ENCODE results near the gene ASTN2.

Gene ASTN2

GRCh38 chr9:117249799-117250198, 165.1 kb downstream of the ASTN2 start:
- no peak for DNase-seq (ENCODE audit: low spot score)

- DNase-seq (ENCODE audit: low spot score) = no peak
These were observed 167.6 kb downstream of the ASTN2 start for GRCh38 chr9:117247266-117247665.

- no peak for DNase-seq (ENCODE audit: low spot score)
These were observed 169.6 kb downstream of the ASTN2 start for GRCh38 chr9:117245175-117245829.

- DNase-seq (ENCODE audit: low spot score) = no peak
These were observed 172.8 kb downstream of the ASTN2 start for GRCh38 chr9:117242082-117242481.

- DNase-seq (ENCODE audit: low spot score) = no peak
These were observed 175.4 kb downstream of the ASTN2 start for GRCh38 chr9:117239428-117239827.

GRCh38 chr9:117234103-117234502, 180.8 kb downstream of the ASTN2 start:
- DNase-seq (ENCODE audit: low spot score) = no peak

GRCh38 chr9:117233016-117233415, 181.8 kb downstream of the ASTN2 start:
- DNase-seq (ENCODE audit: low spot score) = no peak

- DNase-seq (ENCODE audit: low spot score) = no peak
These were observed 182.6 kb downstream of the ASTN2 start for GRCh38 chr9:117232281-117232680.

GRCh38 chr9:117231012-117231411, 183.8 kb downstream of the ASTN2 start:
- DNase-seq (ENCODE audit: low spot score) = no peak

GRCh38 chr9:117224695-117225094, 190.2 kb downstream of the ASTN2 start:
- DNase-seq (ENCODE audit: low spot score) = no peak

GRCh38 chr9:117218951-117219350, 195.9 kb downstream of the ASTN2 start:
- DNase-seq (ENCODE audit: low spot score) = no peak

GRCh38 chr9:117214416-117214815, 200.4 kb downstream of the ASTN2 start:
- no peak for DNase-seq (ENCODE audit: low spot score)

- DNase-seq (ENCODE audit: low spot score) = no peak
These were observed 203.6 kb downstream of the ASTN2 start for GRCh38 chr9:117211280-117211679.

- DNase-seq (ENCODE audit: low spot score) = no peak
These were observed 209.1 kb downstream of the ASTN2 start for GRCh38 chr9:117205806-117206205.

- no peak for DNase-seq (ENCODE audit: low spot score)
These were observed 209.9 kb downstream of the ASTN2 start for GRCh38 chr9:117204971-117205370.

GRCh38 chr9:117191504-117192261, 223.2 kb downstream of the ASTN2 start:
- DNase-seq (ENCODE audit: low spot score) = no peak

- DNase-seq (ENCODE audit: low spot score) = no peak
These were observed 225.7 kb downstream of the ASTN2 start for GRCh38 chr9:117189121-117189520.

- DNase-seq (ENCODE audit: low spot score) = no peak
These were observed 226.5 kb downstream of the ASTN2 start for GRCh38 chr9:117188394-117188793.

- DNase-seq (ENCODE audit: low spot score) = no peak
These were observed 227.4 kb downstream of the ASTN2 start for GRCh38 chr9:117187498-117187897.

GRCh38 chr9:117184173-117184572, 230.7 kb downstream of the ASTN2 start:
- DNase-seq (ENCODE audit: low spot score) = no peak

- DNase-seq (ENCODE audit: low spot score) = no peak
These were observed 232.8 kb downstream of the ASTN2 start for GRCh38 chr9:117182046-117182445.

- DNase-seq (ENCODE audit: low spot score) = no peak
These were observed 233.9 kb downstream of the ASTN2 start for GRCh38 chr9:117180896-117181445.

GRCh38 chr9:117178596-117179375, 236.1 kb downstream of the ASTN2 start:
- DNase-seq (ENCODE audit: low spot score) = no peak

Data from COLO829 (cell line).